Nephron (organoid): ENCODE results near the gene ZFAND3.
A peak's percentile ranks its signal among the peaks of the same experiment; 100 is the strongest.
"Not testable (repeated sequence)": the region's sequence is repeated elsewhere in the genome, so short reads cannot be mapped to it uniquely, and the experiment has no call there.

Source experiments
- H3K27ac Mint-ChIP-seq, 3 experiments: 2 replicates each; pipeline ENCODE4 v1.8.0; 2020; ENCODE audit warnings: mixed read lengths in 3 of 3, mild to moderate bottlenecking in 2 of 3, moderate library complexity in 1 of 3
- H3K27me3 Mint-ChIP-seq: 2 replicates; pipeline ENCODE4 v1.8.0; 2021; ENCODE audit warnings: low read depth, mild to moderate bottlenecking, moderate library complexity, mixed read lengths
- H3K36me3 Mint-ChIP-seq: 2 replicates; pipeline ENCODE4 v1.8.0; 2020; ENCODE audit warnings: low read depth, mixed read lengths
- H3K4me1 Mint-ChIP-seq: 2 replicates; pipeline ENCODE4 v1.8.0; 2020; ENCODE audit warnings: mixed read lengths
- H3K4me3 Mint-ChIP-seq, 3 experiments: 2 replicates each; pipeline ENCODE4 v1.8.0; 2020; ENCODE audit warnings: mild to moderate bottlenecking in 3 of 3, mixed read lengths in 3 of 3, moderate library complexity in 2 of 3
- H3K9me3 Mint-ChIP-seq: 2 replicates; pipeline ENCODE4 v1.8.0; 2020; ENCODE audit warnings: mixed read lengths
- TF ChIP-seq, protein P1 (sequence below), 3 experiments: fragments of 200-600 bp; sonication (generic); IDR thresholded peaks; one replicate each; pipeline ENCODE4 v1.5.0; 2021; ENCODE audit warnings: antibody characterized with exemption in 3 of 3; ENCODE audit not compliant: unreplicated experiment in 3 of 3

ZFAND3 gene

DNA sequence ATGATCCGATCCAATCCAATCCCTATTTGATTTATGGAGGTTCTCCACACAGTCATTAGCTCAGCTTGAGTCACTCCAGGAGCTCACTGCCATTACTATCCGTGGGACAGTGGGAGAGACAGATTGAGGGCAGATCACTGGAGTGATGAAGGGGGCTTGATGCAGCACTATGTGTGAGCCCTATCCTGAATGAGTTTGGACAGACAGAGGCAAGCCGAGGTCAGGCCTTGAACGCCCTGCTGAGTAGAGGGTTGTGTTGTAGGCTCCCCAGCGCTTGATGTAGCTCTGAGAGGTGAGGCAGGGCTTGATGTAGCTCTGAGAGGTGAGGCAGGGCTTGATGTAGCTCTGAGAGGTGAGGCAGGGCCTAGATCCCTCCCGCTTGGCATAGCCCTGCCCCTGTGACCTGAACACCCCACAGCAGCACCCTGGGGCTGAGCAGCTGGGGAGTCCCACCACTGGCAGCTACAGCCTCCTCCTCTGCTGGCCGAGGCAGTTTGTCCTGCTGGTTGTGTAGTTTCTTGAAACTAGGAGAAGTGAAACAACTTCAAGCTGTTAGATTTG, 58.7 kb downstream of the ZFAND3 start:
- Mint-ChIP-seq H3K27ac (peak overlapping the region in 1 of 3 experiments; percentile 61), H3K36me3 (peaks cover 10% of the 10 kb centered on the region), H3K9me3 (peaks cover 2% of the 10 kb centered on the region), H3K4me1 (peaks cover 48% of the 10 kb centered on the region), H3K4me3 (no peak overlapping the region), H3K27me3 (no peaks in the 10 kb centered on the region)
- TF ChIP-seq, protein P1, sequence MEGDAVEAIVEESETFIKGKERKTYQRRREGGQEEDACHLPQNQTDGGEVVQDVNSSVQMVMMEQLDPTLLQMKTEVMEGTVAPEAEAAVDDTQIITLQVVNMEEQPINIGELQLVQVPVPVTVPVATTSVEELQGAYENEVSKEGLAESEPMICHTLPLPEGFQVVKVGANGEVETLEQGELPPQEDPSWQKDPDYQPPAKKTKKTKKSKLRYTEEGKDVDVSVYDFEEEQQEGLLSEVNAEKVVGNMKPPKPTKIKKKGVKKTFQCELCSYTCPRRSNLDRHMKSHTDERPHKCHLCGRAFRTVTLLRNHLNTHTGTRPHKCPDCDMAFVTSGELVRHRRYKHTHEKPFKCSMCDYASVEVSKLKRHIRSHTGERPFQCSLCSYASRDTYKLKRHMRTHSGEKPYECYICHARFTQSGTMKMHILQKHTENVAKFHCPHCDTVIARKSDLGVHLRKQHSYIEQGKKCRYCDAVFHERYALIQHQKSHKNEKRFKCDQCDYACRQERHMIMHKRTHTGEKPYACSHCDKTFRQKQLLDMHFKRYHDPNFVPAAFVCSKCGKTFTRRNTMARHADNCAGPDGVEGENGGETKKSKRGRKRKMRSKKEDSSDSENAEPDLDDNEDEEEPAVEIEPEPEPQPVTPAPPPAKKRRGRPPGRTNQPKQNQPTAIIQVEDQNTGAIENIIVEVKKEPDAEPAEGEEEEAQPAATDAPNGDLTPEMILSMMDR (IDR thresholded peaks at IDR 0.05; ENCODE audit: unreplicated experiment in 3 of 3), result no peak

DNA sequence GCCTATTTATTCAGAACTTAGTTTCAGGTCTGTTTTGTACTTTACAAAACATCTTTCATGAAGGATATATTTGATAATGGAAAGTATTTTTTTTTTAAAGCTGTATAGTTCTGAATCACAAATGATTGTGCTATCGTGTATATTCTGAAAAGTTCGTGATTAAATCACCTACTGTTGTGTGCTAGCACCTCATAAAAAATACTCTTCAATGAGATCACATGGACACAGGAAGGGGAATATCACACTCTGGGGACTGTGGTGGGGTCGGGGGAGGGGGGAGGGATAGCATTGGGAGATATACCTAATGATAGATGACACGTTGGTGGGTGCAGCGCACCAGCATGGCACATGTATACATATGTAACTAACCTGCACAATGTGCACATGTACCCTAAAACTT, 61.1 kb downstream of the ZFAND3 start:
- H3K4me1 Mint-ChIP-seq, result peaks cover 48% of the 10 kb centered on the region
- not testable (repeated sequence) for H3K9me3 Mint-ChIP-seq, H3K27me3 Mint-ChIP-seq, H3K27ac Mint-ChIP-seq, H3K36me3 Mint-ChIP-seq, H3K4me3 Mint-ChIP-seq

DNA sequence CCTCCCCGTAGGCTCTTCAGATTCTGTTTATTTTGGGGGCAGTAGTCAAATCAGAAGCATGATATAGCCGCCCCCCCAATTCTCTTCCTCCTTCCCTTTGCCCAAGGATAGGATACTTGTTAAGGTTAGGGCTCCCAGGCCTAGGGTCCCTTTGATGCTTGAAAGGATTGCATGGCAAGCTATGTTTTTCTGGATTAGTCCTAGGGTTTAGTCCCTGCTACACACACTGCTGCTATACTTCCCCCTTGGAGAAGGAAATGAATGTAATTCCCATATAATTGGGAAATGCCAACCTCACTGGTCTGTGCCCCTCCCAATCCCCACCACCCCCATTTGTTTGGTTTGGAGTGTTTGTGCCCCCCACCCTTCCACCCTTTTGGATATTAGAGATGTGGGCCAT, 62.8 kb downstream of the ZFAND3 start:
- Mint-ChIP-seq H3K9me3 (no peaks in the 10 kb centered on the region), H3K36me3 (no peaks in the 10 kb centered on the region), H3K4me3 (no peak overlapping the region), H3K4me1 (peaks cover 37% of the 10 kb centered on the region), H3K27ac (peak overlapping the region in 2 of 3 experiments; percentile 18 to 64), H3K27me3 (no peaks in the 10 kb centered on the region)
- TF ChIP-seq, protein P1 (IDR thresholded peaks at IDR 0.05; ENCODE audit: unreplicated experiment in 3 of 3), result no peak

DNA sequence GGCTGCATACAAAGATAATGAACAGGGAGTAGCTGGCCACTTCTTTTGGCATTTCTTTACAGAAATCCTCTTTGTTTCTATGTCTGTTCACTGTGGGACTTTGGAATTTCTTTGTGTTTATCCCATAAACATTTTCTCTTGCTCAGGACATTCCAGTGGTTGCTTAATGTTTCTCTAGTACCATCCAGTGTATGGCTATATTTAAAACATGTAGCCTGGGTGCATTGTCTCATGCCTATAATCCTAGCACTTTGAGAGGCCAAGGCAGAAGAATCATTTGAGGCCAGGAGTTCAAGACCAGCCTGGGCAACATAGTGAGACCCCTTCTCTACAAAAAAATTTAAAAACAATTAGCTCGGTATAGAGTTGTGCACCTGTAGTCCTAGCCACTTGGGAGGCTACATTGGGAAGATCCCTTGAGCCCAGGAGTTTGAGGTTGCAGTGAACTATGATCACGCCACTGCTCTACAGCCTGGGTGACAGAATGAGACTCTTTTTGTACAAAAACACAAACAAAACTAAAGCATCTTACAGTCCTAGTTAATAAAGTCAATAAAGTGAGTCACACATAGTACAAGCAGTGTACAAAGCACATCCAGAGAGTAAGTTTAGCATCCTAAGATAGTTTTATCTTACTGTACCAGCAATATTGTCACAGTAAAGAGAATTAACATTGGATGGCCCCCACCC, 63.3 kb downstream of the ZFAND3 start:
- Mint-ChIP-seq H3K27ac (peak overlapping the region in 2 of 3 experiments; percentile 18 to 64), H3K9me3 (no peaks in the 10 kb centered on the region), H3K4me3 (no peak overlapping the region), H3K4me1 (peaks cover 37% of the 10 kb centered on the region), H3K27me3 (no peaks in the 10 kb centered on the region), H3K36me3 (no peaks in the 10 kb centered on the region)
- TF ChIP-seq, protein P1 (IDR thresholded peaks at IDR 0.05; ENCODE audit: unreplicated experiment in 3 of 3), result no peak

DNA sequence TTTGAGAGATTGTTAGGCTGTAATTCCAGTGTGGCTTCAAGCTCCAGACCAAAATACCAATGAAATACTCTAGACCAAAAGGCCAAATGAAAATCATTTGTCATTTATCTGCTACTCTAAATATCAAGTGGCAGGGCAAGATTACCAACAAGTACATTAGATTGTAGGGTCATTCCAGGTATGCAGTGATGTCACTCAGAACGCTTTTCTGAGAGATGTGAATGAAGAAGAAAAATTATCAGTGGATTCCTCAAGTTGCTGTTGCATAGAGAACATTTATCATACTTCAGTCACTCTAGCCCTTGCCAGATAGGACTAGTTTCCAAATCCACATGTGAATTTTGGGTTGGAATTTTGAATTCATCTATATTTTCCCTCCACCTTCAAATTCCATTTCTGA, 65.0 kb downstream of the ZFAND3 start:
- Mint-ChIP-seq H3K27me3 (no peaks in the 10 kb centered on the region), H3K36me3 (no peaks in the 10 kb centered on the region), H3K4me1 (peaks cover 28% of the 10 kb centered on the region), H3K4me3 (no peak overlapping the region), H3K27ac (no peak overlapping the region), H3K9me3 (no peaks in the 10 kb centered on the region)
- TF ChIP-seq, protein P1 (IDR thresholded peaks at IDR 0.05; ENCODE audit: unreplicated experiment in 3 of 3), result no peak

DNA sequence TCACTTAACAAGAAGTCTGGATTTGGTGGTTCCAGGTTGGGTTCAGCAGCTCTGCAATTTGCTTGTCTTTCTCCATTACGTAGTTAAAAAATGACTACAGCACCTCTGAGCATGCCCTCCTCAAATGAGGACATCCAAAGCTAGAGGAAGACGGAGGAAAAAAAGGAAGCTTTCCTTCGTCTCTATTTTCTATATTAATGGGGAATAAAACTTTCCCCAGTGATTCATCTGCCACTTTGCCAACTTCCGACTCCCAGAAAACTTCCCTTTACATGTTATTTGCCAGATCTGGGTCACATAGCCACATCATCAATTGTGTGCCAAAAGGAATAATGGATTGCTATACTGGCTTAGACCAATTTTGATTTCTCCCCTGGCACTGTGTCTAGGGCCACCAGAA, 69.5 kb downstream of the ZFAND3 start:
- TF ChIP-seq, protein P1 (IDR thresholded peaks at IDR 0.05; ENCODE audit: unreplicated experiment in 3 of 3), result no peak
- Mint-ChIP-seq H3K36me3 (peaks cover 16% of the 10 kb centered on the region), H3K27me3 (no peaks in the 10 kb centered on the region), H3K9me3 (peaks cover 10% of the 10 kb centered on the region), H3K27ac (no peak overlapping the region), H3K4me1 (peaks cover 11% of the 10 kb centered on the region), H3K4me3 (no peak overlapping the region)
